Immature natural killer cell (primary cell): Measurements from ENCODE around the gene SCAF8. TPM values are rescaled to one million over a fixed set of nuclear protein-coding genes. Genes with fewer than 3 reads are reported as not detected.
"Not testable (repeated sequence)": the region's sequence is repeated elsewhere in the genome, so short reads cannot be mapped to it uniquely, and the experiment has no call there.

ENCODE experiments used
- DNase-seq, 3 donors: peaks; one replicate each; pipeline ENCODE4 v3.0.0; 2022; ENCODE audit warnings: mixed read lengths in 1 of 3
- H3K27ac Mint-ChIP-seq, 6 donors: one replicate each; pipeline ENCODE4 v1.8.0; 2020; ENCODE audit warnings: mixed read lengths in 6 of 6, mild to moderate bottlenecking in 5 of 6, inconsistent platforms in 4 of 6, moderate library complexity in 3 of 6
- H3K27me3 Mint-ChIP-seq, 3 donors: one replicate each; pipeline ENCODE4 v1.8.0; 2020 to 2021; ENCODE audit warnings: low read depth in 3 of 3, mild to moderate bottlenecking in 3 of 3, mixed read lengths in 3 of 3, moderate library complexity in 3 of 3, inconsistent platforms in 1 of 3
- H3K36me3 Mint-ChIP-seq, 3 donors: one replicate each; pipeline ENCODE4 v1.8.0; 2020; ENCODE audit warnings: mixed read lengths in 3 of 3, inconsistent platforms in 2 of 3, mild to moderate bottlenecking in 2 of 3
- H3K4me1 Mint-ChIP-seq, 2 donors: one replicate each; pipeline ENCODE4 v1.8.0; 2020; ENCODE audit warnings: inconsistent platforms in 2 of 2, mild to moderate bottlenecking in 2 of 2, mixed read lengths in 2 of 2, moderate library complexity in 1 of 2
- H3K4me3 Mint-ChIP-seq, 5 donors: one replicate each; pipeline ENCODE4 v1.8.0; 2020; ENCODE audit warnings: mild to moderate bottlenecking in 5 of 5, mixed read lengths in 5 of 5, inconsistent platforms in 3 of 5, moderate library complexity in 3 of 5
- H3K9me3 Mint-ChIP-seq, 6 donors: one replicate each; pipeline ENCODE4 v1.8.0; 2020; ENCODE audit warnings: mild to moderate bottlenecking in 6 of 6, mixed read lengths in 6 of 6, inconsistent platforms in 4 of 6, moderate library complexity in 3 of 6
- polyA plus RNA-seq, 3 donors: library from polyadenylated mRNA; unstranded; fragments of 300-500 nt; fragmentation: Illumina TruSeq; gene quantifications; one replicate each; pipeline ENCODE4 v1.2.3, GENCODE V29; 2021

Gene SCAF8
- polyA plus RNA-seq, 3 donors from 2014 or later: 6.4 to 18.2 (median 8.1) TPM

DNA sequence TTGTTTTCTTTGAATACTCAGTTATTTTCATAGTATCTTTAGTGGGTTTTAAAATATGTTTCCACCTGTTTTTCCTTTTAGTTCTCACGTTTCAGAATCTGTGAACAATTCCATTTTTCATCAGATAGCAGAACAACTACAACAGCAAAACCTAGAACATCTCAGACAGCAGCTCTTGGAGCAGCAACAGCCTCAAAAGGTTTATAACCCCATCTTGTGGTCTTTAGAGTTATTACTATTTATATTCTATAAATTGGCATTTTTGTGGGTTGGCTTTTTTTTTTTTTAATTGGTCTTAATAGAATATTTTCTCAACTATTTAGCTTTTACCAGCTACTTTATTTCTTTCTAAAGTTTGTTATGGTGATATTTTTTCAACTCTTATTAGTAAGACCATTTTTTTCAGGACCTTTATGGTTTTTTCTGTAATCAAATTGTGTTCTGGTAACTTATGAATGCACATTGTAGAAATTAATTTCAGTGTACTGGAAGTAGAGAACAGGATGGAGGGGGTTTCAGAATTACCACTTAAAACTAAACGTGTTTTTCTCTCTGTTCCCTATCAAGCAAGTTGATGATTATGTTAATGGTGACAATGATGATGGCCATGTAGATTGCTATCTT lies 72.2 kb downstream of the SCAF8 start:
- no peaks in the 10 kb centered on the region for H3K9me3 Mint-ChIP-seq
- peaks cover 13 to 21% (median 20%) of the 10 kb centered on the region in 3 donors for H3K36me3 Mint-ChIP-seq
- H3K27me3 Mint-ChIP-seq: peaks cover 0 to 2% (median 0%) of the 10 kb centered on the region in 3 donors

DNA sequence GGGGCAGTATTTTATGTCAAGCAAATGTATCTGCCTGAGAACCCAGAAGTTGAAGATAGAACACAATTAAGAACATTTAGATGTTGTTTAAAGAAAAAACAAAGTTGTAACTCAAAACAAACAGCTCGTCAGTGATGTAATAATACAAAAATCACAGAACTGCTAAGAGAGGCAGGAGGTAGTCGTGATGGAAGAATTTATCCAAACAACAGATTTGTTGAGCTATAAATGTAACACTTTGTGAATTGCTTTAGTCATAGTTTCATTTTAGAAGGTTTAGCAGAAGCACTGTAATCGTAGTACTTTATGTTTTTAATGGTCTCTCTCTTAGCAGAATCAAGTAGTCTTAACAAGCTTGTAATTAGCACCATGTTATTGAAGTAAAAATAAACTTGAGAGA lies 73.6 kb downstream of the SCAF8 start:
- H3K27me3 Mint-ChIP-seq: peaks cover 0 to 2% (median 0%) of the 10 kb centered on the region in 3 donors
- no peak for DNase-seq
- no peak overlapping the region for H3K4me3 Mint-ChIP-seq
- H3K4me1 Mint-ChIP-seq: peaks cover 1 to 6% of the 10 kb centered on the region in 2 donors
- no peaks in the 10 kb centered on the region for H3K9me3 Mint-ChIP-seq
- H3K36me3 Mint-ChIP-seq: peaks cover 17 to 32% (median 31%) of the 10 kb centered on the region in 3 donors
- H3K27ac Mint-ChIP-seq: no peak overlapping the region

More for the DNA sequence above, 72.2 kb downstream of the SCAF8 start:
- H3K27ac Mint-ChIP-seq: peak overlapping the region; percentile 9 to 77 (median 72)
- DNase-seq: peak; percentile 36 to 57 (median 55)
- peaks cover 2 to 12% of the 10 kb centered on the region in 2 donors for H3K4me1 Mint-ChIP-seq
- no peak overlapping the region for H3K4me3 Mint-ChIP-seq

DNA sequence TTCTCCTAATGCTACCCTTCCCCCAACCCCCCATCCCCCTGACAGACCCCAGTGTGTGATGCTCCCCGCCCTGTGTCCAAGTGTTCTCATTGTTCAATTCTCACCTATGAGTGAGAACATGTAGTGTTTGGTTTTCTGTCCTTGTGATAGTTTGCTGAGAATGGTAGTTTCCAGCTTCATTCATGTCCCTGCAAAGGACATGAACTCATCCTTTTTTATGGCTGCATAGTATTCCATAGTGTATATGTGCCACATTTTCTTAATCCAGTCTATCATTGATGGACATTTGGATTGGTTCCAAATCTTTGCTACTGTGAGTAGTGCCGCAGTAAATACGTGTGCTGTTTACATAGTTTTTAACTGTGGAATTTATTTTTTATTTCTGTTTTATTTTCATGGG lies 78.4 kb downstream of the SCAF8 start:
- H3K27ac Mint-ChIP-seq: peak overlapping the region in 2 of 6 donors; percentile 31 to 43
- not testable (repeated sequence) for H3K9me3 Mint-ChIP-seq, H3K4me3 Mint-ChIP-seq, H3K4me1 Mint-ChIP-seq, H3K27me3 Mint-ChIP-seq, DNase-seq
- H3K36me3 Mint-ChIP-seq: peaks cover 29 to 53% (median 43%) of the 10 kb centered on the region in 3 donors

DNA sequence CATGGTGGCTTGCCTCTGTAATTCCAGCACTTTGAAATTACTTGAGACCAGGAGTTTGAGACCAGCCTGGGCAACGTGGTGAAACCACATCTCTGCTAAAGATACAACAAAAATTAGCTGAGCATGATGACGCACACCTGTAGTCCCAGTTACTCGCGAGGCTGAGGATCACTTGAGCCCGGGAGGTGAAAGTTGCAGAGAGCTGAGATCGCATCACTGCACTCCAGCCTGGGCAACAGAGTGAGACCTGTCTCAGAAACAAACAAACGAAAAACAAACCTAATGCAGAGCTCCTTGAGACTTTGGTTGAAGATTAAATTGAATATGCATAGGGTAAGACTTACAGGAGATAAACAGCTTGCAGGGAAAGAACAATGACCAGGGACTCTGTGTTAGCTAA lies 80.8 kb downstream of the SCAF8 start:
- Mint-ChIP-seq H3K27ac (no peak overlapping the region), H3K36me3 (peaks cover 37 to 59% (median 51%) of the 10 kb centered on the region in 3 donors), H3K4me3 (no peak overlapping the region), H3K4me1 (peaks cover 0 to 13% of the 10 kb centered on the region in 2 donors), H3K27me3 (no peaks in the 10 kb centered on the region), H3K9me3 (no peaks in the 10 kb centered on the region)
- no peak for DNase-seq

DNA sequence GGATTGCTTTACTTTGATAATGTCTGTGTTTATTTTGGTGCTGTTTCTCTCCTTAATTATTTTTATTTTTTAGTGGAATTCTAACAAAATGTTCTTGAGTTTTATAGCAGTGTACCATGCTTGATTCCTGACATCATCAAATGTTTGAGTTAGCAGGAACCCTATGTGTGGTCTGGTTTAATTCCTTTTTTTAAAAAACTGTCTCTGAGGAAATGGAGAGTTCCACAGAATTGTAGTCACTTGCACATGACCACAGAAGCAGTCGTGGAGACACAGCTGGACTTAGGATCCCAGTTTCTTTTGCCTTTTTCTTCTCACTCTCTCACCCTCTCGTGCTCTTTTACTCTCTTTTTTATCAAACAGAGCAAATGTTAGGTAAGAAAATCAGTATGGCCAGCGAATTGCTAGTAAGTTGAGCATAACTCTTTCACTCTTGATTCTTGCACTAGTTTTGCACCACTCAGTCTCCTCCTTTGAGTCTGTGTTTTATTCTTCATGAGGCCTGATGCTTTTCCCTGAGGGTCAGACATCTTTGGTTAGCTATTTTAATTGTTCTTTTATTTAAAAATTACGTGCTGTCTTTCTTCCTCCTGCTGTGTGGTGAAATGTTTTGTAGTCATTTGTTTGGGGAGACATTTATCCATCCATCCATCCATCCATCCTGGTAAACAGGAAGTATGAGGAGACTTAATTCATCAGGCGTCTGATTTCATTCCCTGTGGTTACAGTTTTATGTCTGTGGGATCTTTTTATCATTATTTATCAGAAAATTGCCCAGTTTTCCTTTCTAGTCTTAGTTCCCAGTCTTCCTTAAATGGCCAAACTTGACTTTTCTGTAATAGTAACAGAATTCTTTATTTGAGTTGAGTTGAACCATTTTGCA lies 83.0 kb downstream of the SCAF8 start:
- Mint-ChIP-seq H3K9me3 (no peaks in the 10 kb centered on the region), H3K27me3 (peaks cover 0 to 2% (median 0%) of the 10 kb centered on the region in 3 donors), H3K4me1 (peaks cover 0 to 14% of the 10 kb centered on the region in 2 donors), H3K4me3 (no peak overlapping the region), H3K36me3 (peaks cover 27 to 55% (median 45%) of the 10 kb centered on the region in 3 donors), H3K27ac (peak overlapping the region in 3 of 6 donors; percentile 31 to 74 (median 56))
- DNase-seq: no peak

DNA sequence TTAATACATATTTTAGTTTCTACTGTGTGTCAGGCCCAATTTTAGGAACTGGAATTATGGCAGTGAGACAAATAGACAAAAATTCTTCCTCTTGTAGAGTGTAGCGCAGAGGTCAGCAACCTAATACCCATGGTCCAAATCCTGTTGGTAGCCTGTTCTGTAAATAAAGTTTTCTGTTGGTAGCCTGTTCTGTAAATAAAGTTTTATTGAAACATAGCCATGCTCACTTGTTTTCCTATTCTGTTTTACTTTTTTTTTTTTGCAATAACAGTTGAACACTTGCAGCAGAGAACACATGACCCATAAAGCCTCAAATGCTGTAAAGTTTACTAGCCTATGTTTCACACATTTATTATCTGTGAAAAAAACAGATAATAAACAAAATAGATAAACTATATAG lies 87.9 kb downstream of the SCAF8 start:
- Mint-ChIP-seq H3K27me3 (peaks cover 0 to 2% (median 2%) of the 10 kb centered on the region in 3 donors), H3K36me3 (peaks cover 18 to 51% (median 35%) of the 10 kb centered on the region in 3 donors), H3K9me3 (no peaks in the 10 kb centered on the region), H3K4me1 (peaks cover 12 to 42% of the 10 kb centered on the region in 2 donors), H3K4me3 (no peak overlapping the region), H3K27ac (peak overlapping the region in 2 of 6 donors; percentile 37 to 46)
- no peak for DNase-seq

DNA sequence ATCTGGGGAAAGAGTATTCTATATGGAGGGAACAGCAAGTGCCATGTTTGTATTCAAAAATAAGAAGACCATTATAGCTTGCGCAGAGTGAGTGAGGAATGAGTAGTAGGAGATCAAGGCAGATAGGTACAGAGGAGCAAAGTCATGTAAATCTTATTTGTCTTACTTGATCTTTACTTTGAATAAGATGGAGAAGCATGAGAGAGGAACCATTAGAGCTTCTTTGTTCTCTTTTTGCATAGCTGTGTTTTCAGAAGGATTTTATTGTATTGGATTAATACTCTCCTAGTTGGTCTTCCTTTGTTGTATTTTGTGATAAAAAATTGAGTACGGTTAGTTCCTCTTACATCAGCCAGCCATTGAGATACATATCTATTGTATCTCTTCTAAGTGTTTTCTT lies 88.4 kb downstream of the SCAF8 start:
- peaks cover 16 to 46% (median 35%) of the 10 kb centered on the region in 3 donors for H3K36me3 Mint-ChIP-seq
- H3K4me1 Mint-ChIP-seq: peaks cover 12 to 37% of the 10 kb centered on the region in 2 donors
- H3K27ac Mint-ChIP-seq: peak overlapping the region in 4 of 6 donors; percentile 2 to 39 (median 36)
- no peak overlapping the region for H3K4me3 Mint-ChIP-seq
- no peak for DNase-seq
- peaks cover 0 to 2% (median 2%) of the 10 kb centered on the region in 3 donors for H3K27me3 Mint-ChIP-seq
- H3K9me3 Mint-ChIP-seq: no peaks in the 10 kb centered on the region

DNA sequence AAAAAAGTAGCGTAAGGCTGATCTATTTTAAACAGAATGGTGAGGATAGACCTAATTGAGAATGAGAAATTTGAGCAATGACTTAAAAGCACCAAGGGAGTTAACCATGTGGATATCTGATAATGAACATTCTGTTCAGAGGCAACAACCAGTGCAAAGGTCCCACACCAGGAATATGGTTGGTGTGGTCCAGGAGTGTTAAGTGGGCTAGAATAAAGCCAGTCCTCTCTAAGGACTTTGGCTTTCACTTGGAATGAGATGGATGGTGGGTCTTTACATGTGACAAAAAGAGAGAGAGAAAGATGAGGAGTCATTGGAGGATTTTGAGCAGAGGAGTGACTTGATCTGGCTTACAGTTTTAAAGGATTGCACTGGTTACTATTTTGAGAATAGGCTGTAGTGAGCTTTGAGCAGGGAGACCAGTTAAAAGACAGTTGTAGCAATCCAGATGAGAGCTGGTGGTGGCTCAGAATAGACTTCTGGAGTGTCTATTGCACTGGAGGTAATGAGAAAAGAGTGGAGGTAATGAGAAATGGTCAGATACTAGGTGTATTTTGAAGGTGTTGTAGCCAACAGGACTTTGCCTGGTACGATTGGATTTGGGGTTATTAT lies 89.8 kb downstream of the SCAF8 start:
- no peak for DNase-seq
- H3K9me3 Mint-ChIP-seq: no peaks in the 10 kb centered on the region

DNA sequence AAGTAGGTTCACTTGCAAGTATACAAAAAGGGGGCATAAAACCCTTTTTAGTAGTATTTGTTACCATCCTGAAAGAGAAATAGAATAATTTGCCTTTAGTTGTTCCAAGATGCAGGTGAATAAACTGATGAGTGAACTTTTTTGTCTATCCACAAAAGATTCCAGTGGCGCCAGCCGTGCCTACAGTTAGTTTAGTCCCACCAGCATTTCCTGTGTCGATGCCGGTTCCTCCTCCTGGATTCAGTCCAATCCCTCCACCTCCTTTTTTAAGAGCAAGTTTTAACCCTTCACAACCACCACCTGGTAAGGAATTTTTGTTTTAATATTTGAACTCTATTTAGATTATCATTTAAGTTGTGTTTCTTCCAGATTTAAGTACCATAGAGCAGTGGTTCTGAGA lies 90.9 kb downstream of the SCAF8 start:
- DNase-seq: no peak
- peak overlapping the region in 4 of 6 donors; percentile 17 to 48 (median 24) for H3K27ac Mint-ChIP-seq
- H3K27me3 Mint-ChIP-seq: peaks cover 0 to 2% (median 2%) of the 10 kb centered on the region in 3 donors
- H3K9me3 Mint-ChIP-seq: no peaks in the 10 kb centered on the region
- H3K4me3 Mint-ChIP-seq: no peak overlapping the region
- peaks cover 4 to 43% (median 19%) of the 10 kb centered on the region in 3 donors for H3K36me3 Mint-ChIP-seq
- H3K4me1 Mint-ChIP-seq: peaks cover 12 to 37% of the 10 kb centered on the region in 2 donors

More for the DNA sequence above, 89.8 kb downstream of the SCAF8 start:
- Mint-ChIP-seq H3K27me3 (peaks cover 0 to 2% (median 2%) of the 10 kb centered on the region in 3 donors), H3K36me3 (peaks cover 11 to 45% (median 29%) of the 10 kb centered on the region in 3 donors), H3K27ac (peak overlapping the region in 5 of 6 donors; percentile 0 to 42 (median 24)), H3K4me3 (no peak overlapping the region), H3K4me1 (peaks cover 12 to 32% of the 10 kb centered on the region in 2 donors)

DNA sequence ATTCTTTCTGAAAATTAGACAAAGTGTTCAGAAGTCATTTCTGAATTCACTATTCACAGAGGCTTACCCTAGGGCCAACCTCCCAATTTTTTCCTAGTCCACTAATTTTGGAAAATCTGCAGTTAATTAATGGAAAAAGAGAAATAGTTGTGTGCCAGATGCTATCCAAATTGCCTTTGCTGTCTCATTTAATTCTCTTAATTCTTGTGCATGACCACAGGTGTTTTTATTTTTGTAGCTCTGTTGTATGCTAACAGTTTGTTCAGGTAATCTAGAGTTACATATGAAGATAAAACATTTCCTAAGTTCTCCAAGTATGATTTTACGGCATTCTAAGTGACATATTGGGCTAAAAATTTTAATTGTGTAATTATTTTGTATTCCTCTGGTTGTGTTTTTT lies 96.8 kb downstream of the SCAF8 start:
- peaks cover 6 to 43% (median 8%) of the 10 kb centered on the region in 3 donors for H3K36me3 Mint-ChIP-seq
- H3K4me1 Mint-ChIP-seq: peaks cover 11 to 35% of the 10 kb centered on the region in 2 donors
- no peaks in the 10 kb centered on the region for H3K9me3 Mint-ChIP-seq
- H3K27me3 Mint-ChIP-seq: peaks cover 0 to 2% (median 0%) of the 10 kb centered on the region in 3 donors
- H3K4me3 Mint-ChIP-seq: no peak overlapping the region
- no peak for DNase-seq
- H3K27ac Mint-ChIP-seq: no peak overlapping the region

DNA sequence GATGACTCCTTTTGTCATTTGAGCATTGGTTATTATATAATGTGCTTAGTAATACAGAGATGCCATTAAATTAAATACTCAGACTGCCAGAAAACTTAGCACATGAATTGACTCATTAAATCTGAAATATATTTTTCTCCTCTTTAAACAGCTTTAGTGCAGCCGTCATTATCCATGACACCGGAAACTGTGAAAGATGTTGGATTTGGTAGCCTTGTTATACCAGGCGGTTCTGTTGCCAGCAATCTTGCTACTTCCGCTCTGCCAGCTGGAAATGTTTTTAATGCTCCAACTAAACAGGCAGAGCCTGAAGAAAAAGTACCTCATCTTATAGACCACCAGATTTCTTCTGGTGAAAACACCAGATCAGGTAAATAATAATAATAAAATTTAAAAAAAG lies 97.6 kb downstream of the SCAF8 start:
- Mint-ChIP-seq H3K4me3 (no peak overlapping the region), H3K4me1 (peaks cover 19 to 43% of the 10 kb centered on the region in 2 donors), H3K36me3 (peaks cover 6 to 43% (median 8%) of the 10 kb centered on the region in 3 donors), H3K9me3 (no peaks in the 10 kb centered on the region), H3K27ac (no peak overlapping the region), H3K27me3 (no peaks in the 10 kb centered on the region)
- no peak for DNase-seq

DNA sequence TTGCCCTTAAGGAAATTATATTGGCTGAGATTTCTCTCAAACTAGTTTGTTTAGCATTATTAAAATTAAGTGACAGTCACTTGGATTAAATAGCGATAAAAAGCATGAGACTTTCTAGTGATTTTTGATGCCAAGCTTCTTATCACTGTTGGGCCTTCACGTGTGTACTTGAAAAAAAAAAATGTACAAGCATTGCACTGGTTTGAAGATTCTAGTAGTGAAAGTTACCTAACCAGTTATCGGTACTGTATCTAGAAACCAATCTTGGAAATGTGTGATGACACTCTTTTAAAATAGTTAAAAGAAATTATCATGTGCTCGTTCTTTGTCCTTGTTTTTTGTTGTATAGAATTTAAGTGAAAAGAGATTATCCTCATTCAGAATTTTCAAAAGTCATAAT lies 102.1 kb downstream of the SCAF8 start:
- Mint-ChIP-seq H3K4me1 (peaks cover 35 to 67% of the 10 kb centered on the region in 2 donors), H3K27me3 (no peaks in the 10 kb centered on the region), H3K27ac (peak overlapping the region; percentile 1 to 50 (median 38)), H3K4me3 (peak overlapping the region in 2 of 5 donors; percentile 24 to 36), H3K36me3 (peaks cover 6 to 22% (median 8%) of the 10 kb centered on the region in 3 donors), H3K9me3 (no peaks in the 10 kb centered on the region)
- DNase-seq: no peak

DNA sequence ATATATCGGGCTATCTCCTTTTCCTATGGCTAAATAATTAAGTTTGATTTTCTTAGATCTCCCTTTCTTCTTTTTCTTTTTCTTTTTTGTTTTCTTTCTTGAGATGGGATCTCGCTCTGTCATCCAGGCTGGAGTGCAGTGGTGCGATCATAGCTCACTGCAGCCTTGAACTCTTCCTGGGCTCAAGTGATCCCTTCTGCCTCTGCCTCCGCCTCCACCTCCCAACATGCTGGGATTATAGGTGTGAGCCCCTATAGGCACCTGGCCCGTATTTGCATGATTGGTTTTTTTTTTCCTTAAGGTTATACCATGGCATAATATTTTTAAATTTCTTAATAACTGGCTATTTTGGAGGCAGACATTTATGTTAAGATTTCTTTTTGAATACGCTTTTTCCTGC lies 106.3 kb downstream of the SCAF8 start:
- Mint-ChIP-seq H3K27ac (peak overlapping the region in 3 of 6 donors; percentile 36 to 61 (median 46)), H3K36me3 (peaks cover 0 to 5% (median 0%) of the 10 kb centered on the region in 3 donors), H3K27me3 (no peaks in the 10 kb centered on the region), H3K9me3 (no peaks in the 10 kb centered on the region), H3K4me3 (no peak overlapping the region), H3K4me1 (peaks cover 44 to 76% of the 10 kb centered on the region in 2 donors)
- DNase-seq: no peak
